ENCODE measurements around the gene CANX. TPM values are rescaled to one million over a fixed set of nuclear protein-coding genes. Genes with fewer than 3 reads are reported as not detected.
A peak's percentile ranks its signal among the peaks of the same experiment; 100 is the strongest.

CANX gene
- total and polyA plus RNA-seq, 9 of the 15 experiments (the other 6 are each of a cell fraction or from before 2014, with no cell fraction given) = 155 to 893 (median 589) TPM

DNA sequence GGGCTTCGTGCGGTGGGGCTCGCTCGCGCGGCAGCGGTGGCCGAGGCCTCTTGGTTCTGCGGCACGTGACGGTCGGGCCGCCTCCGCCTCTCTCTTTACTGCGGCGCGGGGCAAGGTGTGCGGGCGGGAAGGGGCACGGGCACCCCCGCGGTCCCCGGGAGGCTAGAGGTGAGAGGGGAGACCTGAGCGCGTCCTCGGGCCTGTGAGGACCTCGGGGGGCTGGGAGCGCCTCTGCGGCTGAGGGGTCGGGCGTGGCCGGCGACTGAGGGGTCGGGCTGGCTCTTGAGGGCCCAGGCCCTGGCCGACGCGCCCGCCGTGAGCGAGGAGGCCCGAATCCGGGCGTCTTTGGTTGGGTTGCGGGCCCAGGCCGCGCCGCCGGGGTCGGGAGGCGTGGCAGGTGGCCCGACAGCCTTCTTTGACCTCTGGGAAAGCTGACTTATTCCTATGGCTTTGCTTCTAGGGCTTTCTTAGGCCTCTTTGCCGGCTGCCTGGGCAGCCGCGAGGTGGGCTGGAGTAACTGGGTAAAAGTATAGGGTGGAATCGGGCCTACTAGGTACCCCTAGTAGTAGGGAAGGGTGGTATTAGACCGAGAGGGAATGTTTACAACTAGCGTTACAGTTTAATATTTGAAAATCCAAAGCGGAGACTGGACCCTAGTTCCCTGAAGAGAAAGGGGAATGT lies at the start of gene CANX (continued):
- TF ChIP-seq, protein P1, sequence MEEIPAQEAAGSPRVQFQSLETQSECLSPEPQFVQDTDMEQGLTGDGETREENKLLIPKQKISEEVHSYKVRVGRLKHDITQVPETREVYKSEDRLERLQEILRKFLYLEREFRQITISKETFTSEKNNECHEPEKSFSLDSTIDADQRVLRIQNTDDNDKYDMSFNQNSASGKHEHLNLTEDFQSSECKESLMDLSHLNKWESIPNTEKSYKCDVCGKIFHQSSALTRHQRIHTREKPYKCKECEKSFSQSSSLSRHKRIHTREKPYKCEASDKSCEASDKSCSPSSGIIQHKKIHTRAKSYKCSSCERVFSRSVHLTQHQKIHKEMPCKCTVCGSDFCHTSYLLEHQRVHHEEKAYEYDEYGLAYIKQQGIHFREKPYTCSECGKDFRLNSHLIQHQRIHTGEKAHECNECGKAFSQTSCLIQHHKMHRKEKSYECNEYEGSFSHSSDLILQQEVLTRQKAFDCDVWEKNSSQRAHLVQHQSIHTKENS (CRISPR knock-in tag; IDR thresholded peaks at IDR 0.05) = no peak
- TF ChIP-seq SMAD1 (IDR thresholded peaks at IDR 0.05; ENCODE audit: low read depth, low read length, partially characterized antibody) (peak; percentile 84), ZBED1 (IDR thresholded peaks at IDR 0.05) (no peak), EHMT2 (IDR thresholded peaks at IDR 0.05) (no peak), SPI1 (IDR thresholded peaks at IDR 0.05; ENCODE audit: borderline replicate concordance, low read depth, low read length) (no peak), CHD1 (IDR thresholded peaks at IDR 0.05; ENCODE audit: low read length) (peak; percentile 33), E2F3 (CRISPR knock-in tag; IDR thresholded peaks at IDR 0.05) (no peak), BMI1 (IDR thresholded peaks at IDR 0.05; ENCODE audit: low read length) (no peak), ZFP1 (CRISPR knock-in tag; IDR thresholded peaks at IDR 0.05) (no peak), ZNF384 (IDR thresholded peaks at IDR 0.05; ENCODE audit: low read depth, low read length) (no peak), ZNF12 (CRISPR knock-in tag; IDR thresholded peaks at IDR 0.05) (0 out of 2 replicates have a peak, but pooled peaks have one; percentile 9), ZNF274 (IDR thresholded peaks at IDR 0.05; ENCODE audit: borderline replicate concordance, low read depth, low read length) (no peak), TEAD1 (CRISPR knock-in tag; IDR thresholded peaks at IDR 0.05) (0 out of 4 replicates have a peak, but pooled peaks have one; percentile 30 to 37), ZNF239 (CRISPR knock-in tag; IDR thresholded peaks at IDR 0.05) (no peak), TBL1XR1 (IDR thresholded peaks at IDR 0.05; ENCODE audit: low read length in 2 of 2) (no peak), EGR1 (conservative IDR thresholded peaks at IDR 0.05) (peak; percentile 85)
- TF ChIP-seq, protein P2, sequence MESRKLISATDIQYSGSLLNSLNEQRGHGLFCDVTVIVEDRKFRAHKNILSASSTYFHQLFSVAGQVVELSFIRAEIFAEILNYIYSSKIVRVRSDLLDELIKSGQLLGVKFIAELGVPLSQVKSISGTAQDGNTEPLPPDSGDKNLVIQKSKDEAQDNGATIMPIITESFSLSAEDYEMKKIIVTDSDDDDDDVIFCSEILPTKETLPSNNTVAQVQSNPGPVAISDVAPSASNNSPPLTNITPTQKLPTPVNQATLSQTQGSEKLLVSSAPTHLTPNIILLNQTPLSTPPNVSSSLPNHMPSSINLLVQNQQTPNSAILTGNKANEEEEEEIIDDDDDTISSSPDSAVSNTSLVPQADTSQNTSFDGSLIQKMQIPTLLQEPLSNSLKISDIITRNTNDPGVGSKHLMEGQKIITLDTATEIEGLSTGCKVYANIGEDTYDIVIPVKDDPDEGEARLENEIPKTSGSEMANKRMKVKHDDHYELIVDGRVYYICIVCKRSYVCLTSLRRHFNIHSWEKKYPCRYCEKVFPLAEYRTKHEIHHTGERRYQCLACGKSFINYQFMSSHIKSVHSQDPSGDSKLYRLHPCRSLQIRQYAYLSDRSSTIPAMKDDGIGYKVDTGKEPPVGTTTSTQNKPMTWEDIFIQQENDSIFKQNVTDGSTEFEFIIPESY (CRISPR knock-in tag; IDR thresholded peaks at IDR 0.05) = 0 out of 2 replicates have a peak, but pooled peaks have one; percentile 34
- TF ChIP-seq, protein P3, sequence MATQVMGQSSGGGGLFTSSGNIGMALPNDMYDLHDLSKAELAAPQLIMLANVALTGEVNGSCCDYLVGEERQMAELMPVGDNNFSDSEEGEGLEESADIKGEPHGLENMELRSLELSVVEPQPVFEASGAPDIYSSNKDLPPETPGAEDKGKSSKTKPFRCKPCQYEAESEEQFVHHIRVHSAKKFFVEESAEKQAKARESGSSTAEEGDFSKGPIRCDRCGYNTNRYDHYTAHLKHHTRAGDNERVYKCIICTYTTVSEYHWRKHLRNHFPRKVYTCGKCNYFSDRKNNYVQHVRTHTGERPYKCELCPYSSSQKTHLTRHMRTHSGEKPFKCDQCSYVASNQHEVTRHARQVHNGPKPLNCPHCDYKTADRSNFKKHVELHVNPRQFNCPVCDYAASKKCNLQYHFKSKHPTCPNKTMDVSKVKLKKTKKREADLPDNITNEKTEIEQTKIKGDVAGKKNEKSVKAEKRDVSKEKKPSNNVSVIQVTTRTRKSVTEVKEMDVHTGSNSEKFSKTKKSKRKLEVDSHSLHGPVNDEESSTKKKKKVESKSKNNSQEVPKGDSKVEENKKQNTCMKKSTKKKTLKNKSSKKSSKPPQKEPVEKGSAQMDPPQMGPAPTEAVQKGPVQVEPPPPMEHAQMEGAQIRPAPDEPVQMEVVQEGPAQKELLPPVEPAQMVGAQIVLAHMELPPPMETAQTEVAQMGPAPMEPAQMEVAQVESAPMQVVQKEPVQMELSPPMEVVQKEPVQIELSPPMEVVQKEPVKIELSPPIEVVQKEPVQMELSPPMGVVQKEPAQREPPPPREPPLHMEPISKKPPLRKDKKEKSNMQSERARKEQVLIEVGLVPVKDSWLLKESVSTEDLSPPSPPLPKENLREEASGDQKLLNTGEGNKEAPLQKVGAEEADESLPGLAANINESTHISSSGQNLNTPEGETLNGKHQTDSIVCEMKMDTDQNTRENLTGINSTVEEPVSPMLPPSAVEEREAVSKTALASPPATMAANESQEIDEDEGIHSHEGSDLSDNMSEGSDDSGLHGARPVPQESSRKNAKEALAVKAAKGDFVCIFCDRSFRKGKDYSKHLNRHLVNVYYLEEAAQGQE (IDR thresholded peaks at IDR 0.05; ENCODE audit: borderline replicate concordance) = peak; percentile 35
- TF ChIP-seq, protein P3 (CRISPR knock-in tag; IDR thresholded peaks at IDR 0.05; ENCODE audit: low read depth) = peak; percentile 63; the same call in 1 of the 2 replicates
